Stomach (tissue), 4 donors: Measurements from ENCODE around the gene NFIC.

Source experiments
- EP300 ChIP-seq: sonication (generic); formaldehyde crosslinking; IDR thresholded peaks from one replicate; pipeline ENCODE4 v1.6.1; 2017; ENCODE audit warnings: antibody characterized with exemption
- POLR2A ChIP-seq, 4 donors: fragments of 450-650 bp; IDR thresholded peaks; one replicate each; pipeline ENCODE4 v1.6.1; 2016; ENCODE audit warnings: antibody characterized with exemption in 4 of 4, control low read depth in 2 of 4, mild to moderate bottlenecking in 1 of 4, moderate library complexity in 1 of 4
- POLR2AphosphoS5 ChIP-seq, 3 donors: sonication (generic); formaldehyde crosslinking; IDR thresholded peaks; one replicate each; pipeline ENCODE4 v1.6.1; 2016; ENCODE audit warnings: antibody characterized with exemption in 3 of 3
- TF ChIP-seq, protein P1 (sequence below), 7 experiments: fragments of 450-650 bp in 4 of 7; fragments of 200-600 bp in 3 of 7; sonication (generic) in 3 of 7; IDR thresholded peaks; one replicate each; pipeline ENCODE4 v1.5.1; 2016 to 2019; ENCODE audit warnings: antibody characterized with exemption in 7 of 7, control low read depth in 2 of 7, mild to moderate bottlenecking in 1 of 7

DNA sequence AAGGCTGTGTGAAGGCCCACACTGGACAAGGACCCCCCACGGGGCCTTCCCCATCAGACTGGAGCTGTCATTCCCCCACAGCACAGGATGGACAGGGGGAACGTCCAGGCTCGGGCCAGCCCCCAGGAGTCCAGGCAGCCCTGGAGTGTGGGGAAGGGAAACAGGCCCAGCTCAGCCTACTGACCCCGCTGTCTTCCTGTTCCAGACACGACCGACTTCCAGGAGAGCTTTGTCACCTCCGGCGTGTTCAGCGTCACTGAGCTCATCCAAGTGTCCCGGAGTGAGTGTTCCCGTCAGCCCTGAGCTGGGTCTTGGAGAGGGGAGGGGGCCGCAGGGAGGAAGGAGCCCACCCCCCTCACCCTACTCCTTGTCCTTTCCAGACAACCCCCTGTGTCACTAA, 66.9 kb downstream of the NFIC start:
- TF ChIP-seq, protein P1, sequence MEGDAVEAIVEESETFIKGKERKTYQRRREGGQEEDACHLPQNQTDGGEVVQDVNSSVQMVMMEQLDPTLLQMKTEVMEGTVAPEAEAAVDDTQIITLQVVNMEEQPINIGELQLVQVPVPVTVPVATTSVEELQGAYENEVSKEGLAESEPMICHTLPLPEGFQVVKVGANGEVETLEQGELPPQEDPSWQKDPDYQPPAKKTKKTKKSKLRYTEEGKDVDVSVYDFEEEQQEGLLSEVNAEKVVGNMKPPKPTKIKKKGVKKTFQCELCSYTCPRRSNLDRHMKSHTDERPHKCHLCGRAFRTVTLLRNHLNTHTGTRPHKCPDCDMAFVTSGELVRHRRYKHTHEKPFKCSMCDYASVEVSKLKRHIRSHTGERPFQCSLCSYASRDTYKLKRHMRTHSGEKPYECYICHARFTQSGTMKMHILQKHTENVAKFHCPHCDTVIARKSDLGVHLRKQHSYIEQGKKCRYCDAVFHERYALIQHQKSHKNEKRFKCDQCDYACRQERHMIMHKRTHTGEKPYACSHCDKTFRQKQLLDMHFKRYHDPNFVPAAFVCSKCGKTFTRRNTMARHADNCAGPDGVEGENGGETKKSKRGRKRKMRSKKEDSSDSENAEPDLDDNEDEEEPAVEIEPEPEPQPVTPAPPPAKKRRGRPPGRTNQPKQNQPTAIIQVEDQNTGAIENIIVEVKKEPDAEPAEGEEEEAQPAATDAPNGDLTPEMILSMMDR (IDR thresholded peaks at IDR 0.05) = no peak
- TF ChIP-seq POLR2A (IDR thresholded peaks at IDR 0.05) = no peak
- TF ChIP-seq POLR2AphosphoS5 (IDR thresholded peaks at IDR 0.05) = no peak
- TF ChIP-seq EP300 = no peak
